Type B pancreatic cell (in vitro differentiated cells): ENCODE results near the gene MOB1A. TPM values are rescaled to one million over a fixed set of nuclear protein-coding genes. Genes with fewer than 3 reads are reported as not detected.

Source experiments
- DNase-seq: peaks from one replicate; pipeline ENCODE4 v3.0.0; 2021; ENCODE audit warnings: mixed read lengths; ENCODE audit not compliant: unreplicated experiment; ENCODE audit errors: extremely low spot score
- H3K27ac Mint-ChIP-seq: 2 replicates; pipeline ENCODE4 v1.8.0; 2021; ENCODE audit warnings: mild to moderate bottlenecking, mixed read lengths
- H3K27me3 Mint-ChIP-seq: 2 replicates; pipeline ENCODE4 v1.8.0; 2021; ENCODE audit warnings: mixed read lengths
- H3K36me3 Mint-ChIP-seq: 2 replicates; pipeline ENCODE4 v1.8.0; 2021; ENCODE audit warnings: mixed read lengths
- H3K4me1 Mint-ChIP-seq: one replicate; pipeline ENCODE4 v1.8.0; 2021; ENCODE audit warnings: mixed read lengths; ENCODE audit not compliant: unreplicated experiment
- H3K4me3 Mint-ChIP-seq: 2 replicates; pipeline ENCODE4 v1.8.0; 2021; ENCODE audit warnings: mild to moderate bottlenecking, mixed read lengths
- H3K9me3 Mint-ChIP-seq: 2 replicates; pipeline ENCODE4 v1.8.0; 2021; ENCODE audit warnings: mixed read lengths
- CTCF ChIP-seq: fragments of 200-600 bp; sonication (generic); conservative IDR thresholded peaks from 2 replicates; pipeline ENCODE4 v1.5.0; 2021; ENCODE audit warnings: antibody characterized with exemption, mild to moderate bottlenecking
- long read RNA-seq: library from polyadenylated mRNA; unstranded; transcript quantifications from one replicate; pipeline ENCODE4 v2.0.0, GENCODE V29; 2020
- total RNA-seq: library from RNA; stranded (reverse); gene quantifications from 2 replicates; pipeline ENCODE4 v1.2.1, GENCODE V29; 2021; ENCODE audit warnings: low replicate concordance

Gene MOB1A
- total RNA-seq, result 95.4 and 108 TPM in 2 replicates
- long read RNA-seq, full-length matches to known transcripts, result 159 of 194 reads
- long read RNA-seq, partial matches to known transcripts, result 8 of 194 reads
- long read RNA-seq, other reads (novel, unspliced or antisense), result 27 of 194 reads

GRCh38 chr2:74178211-74179062, at the start of gene MOB1A:
MOB1A (minus strand) TSS chr2:74178879; CDS start chr2:74178674, 205 bp downstream.
- H3K27ac Mint-ChIP-seq, result peak within 1 kb of the TSS; percentile 90

GRCh38 chr2:74227646-74228045, 49.0 kb upstream of the MOB1A start:
- Mint-ChIP-seq H3K27me3 (no peaks in the 10 kb centered on the region), H3K36me3 (no peaks in the 10 kb centered on the region), H3K27ac (no peak overlapping the region), H3K4me1 (peaks cover 10% of the 10 kb centered on the region), H3K9me3 (no peaks in the 10 kb centered on the region), H3K4me3 (no peak overlapping the region)
- no peak for TF ChIP-seq CTCF
- no peak for DNase-seq

More at GRCh38 chr2:74178211-74179062, at the start of gene MOB1A:
- Mint-ChIP-seq H3K36me3 (peaks cover 17% of the 10 kb centered on the region), H3K27me3 (no peaks in the 10 kb centered on the region), H3K4me3 (peak within 1 kb of the TSS; percentile 94), H3K9me3 (peaks cover 5% of the 10 kb centered on the region), H3K4me1 (peaks cover 11% of the 10 kb centered on the region)
- no peak for TF ChIP-seq CTCF
- DNase-seq, result peak; percentile 98

DNA sequence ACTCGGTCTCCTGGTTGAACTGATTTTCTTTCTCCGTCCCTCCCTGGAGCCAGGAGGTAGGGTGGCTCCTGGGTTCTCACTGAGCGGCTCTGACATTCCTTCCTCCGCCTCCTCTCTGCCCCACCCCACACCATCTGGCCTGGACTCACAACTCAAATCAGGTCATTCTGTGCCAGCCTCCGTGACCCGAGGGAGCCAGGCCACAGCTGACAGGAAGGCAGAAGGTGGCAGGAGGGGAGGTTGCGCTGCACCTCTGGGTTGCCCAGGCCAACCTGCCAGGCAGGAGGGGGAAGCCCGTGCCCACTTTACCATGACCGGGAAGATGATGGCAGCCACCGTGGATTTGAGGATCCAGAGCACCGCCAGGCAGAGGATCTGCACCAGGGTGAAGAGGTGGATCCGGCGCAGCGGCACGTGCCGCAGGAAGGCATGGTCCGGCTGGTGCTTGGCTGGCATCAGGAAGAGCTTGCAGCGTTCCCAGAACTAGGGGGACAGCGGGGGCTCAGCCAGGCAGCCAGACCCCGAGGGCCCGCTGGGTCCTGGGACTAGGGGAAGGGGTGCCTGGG, 48.1 kb upstream of the MOB1A start:
- Mint-ChIP-seq H3K4me3 (no peak overlapping the region), H3K27me3 (no peaks in the 10 kb centered on the region), H3K27ac (no peak overlapping the region), H3K9me3 (no peaks in the 10 kb centered on the region), H3K36me3 (no peaks in the 10 kb centered on the region), H3K4me1 (peaks cover 10% of the 10 kb centered on the region)
- no peak for TF ChIP-seq CTCF
- DNase-seq, result no peak

DNA sequence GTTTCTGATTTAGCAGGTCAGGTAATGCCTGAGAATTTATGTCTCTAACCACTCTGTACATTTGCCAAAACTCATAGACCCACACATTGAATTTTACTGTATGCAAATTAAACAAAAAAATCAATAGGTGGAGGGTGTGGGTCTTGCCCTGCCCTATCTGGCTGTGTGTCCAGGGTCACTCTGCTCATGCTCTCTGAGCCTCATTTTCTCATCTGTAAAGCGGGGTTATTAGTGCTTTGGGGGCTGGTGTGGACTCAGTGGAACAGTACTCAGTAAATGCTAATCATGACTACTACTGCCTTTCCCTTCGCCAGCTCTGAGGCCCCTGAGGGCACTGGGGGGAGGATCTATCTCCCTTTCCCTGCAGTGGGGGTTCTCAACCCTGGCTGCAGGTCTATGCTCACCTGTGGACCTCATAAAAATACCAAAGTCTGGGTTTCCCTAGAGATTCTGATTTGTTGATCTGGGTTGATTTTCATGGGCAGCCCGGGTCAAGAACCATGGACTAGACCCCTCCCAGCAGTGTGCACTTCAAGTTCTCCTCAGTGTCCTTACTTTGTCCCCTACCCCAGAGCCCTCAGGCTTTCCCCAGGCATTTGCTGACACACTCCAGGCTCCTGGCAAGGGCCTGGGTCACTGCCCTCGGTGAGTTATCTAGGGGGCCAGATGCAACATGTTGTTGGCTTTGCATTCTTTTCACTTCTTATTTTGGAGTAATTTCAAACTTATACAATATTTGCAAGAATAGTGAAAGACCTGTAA, 47.2 kb upstream of the MOB1A start:
- Mint-ChIP-seq H3K4me1 (peaks cover 10% of the 10 kb centered on the region), H3K27ac (no peak overlapping the region), H3K36me3 (peaks cover 3% of the 10 kb centered on the region), H3K9me3 (no peaks in the 10 kb centered on the region), H3K4me3 (no peak overlapping the region), H3K27me3 (no peaks in the 10 kb centered on the region)
- DNase-seq, result no peak
- TF ChIP-seq CTCF, result no peak

- peaks cover 10% of the 10 kb centered on the region for H3K4me1 Mint-ChIP-seq
- no peak for TF ChIP-seq CTCF
- H3K9me3 Mint-ChIP-seq, result no peaks in the 10 kb centered on the region
- no peaks in the 10 kb centered on the region for H3K27me3 Mint-ChIP-seq
- H3K36me3 Mint-ChIP-seq, result peaks cover 6% of the 10 kb centered on the region
- DNase-seq, result no peak
- no peak overlapping the region for H3K4me3 Mint-ChIP-seq
- H3K27ac Mint-ChIP-seq, result no peak overlapping the region
These were observed 45.5 kb upstream of the MOB1A start for GRCh38 chr2:74223941-74224770.
